HG03460 (cell line): Measurements from ENCODE around the gene BLTP1.
"Not testable (repeated sequence)": the region's sequence is repeated elsewhere in the genome, so short reads cannot be mapped to it uniquely, and the experiment has no call there.

ENCODE experiments used
- ATAC-seq: cut with Tn5 transposase; IDR thresholded peaks from one replicate; pipeline ENCODE4 v1.9.1; 2021; ENCODE audit not compliant: unreplicated experiment

Gene BLTP1

GRCh38 chr4:122151982-122152710 lies at the start of gene BLTP1:
Gene BLTP1, plus strand, starts transcription at chr4:122152331. Its CDS starts 18,317 bp downstream, at chr4:122170648.
- ATAC-seq = peak; percentile 95

GRCh38 chr4:122104184-122104583 lies 47.9 kb upstream of the BLTP1 start:
- no peak for ATAC-seq

- no peak for ATAC-seq
Observed at GRCh38 chr4:122107680-122108079, 44.5 kb upstream of the BLTP1 start.

- not testable (repeated sequence) for ATAC-seq
Observed at GRCh38 chr4:122110304-122110703, 41.8 kb upstream of the BLTP1 start.

- ATAC-seq = no peak
Observed at GRCh38 chr4:122117743-122118142, 34.4 kb upstream of the BLTP1 start.

DNA sequence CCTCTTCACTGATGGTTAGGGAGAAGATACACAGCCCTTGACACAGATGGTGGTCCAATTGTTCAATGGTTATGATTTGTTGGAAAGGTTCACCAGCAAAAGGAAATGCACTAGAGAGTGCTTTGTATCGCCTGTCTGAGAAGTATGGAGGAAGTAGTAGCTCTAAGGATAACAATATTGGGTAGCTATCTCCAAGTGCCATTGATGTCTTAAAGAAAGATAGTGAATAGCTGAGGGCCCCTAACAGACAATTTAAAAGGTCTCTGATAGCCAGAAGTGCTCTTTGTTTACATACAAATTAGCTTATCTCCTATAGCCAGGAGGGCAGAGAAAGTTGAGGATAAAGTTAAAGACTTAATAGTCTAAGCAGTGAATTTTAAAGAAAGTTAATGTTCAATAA lies 33.9 kb upstream of the BLTP1 start:
- no peak for ATAC-seq

- ATAC-seq = no peak
Observed at GRCh38 chr4:122119739-122120138, 32.4 kb upstream of the BLTP1 start.

- ATAC-seq = no peak
Observed at GRCh38 chr4:122121593-122121992, 30.5 kb upstream of the BLTP1 start.

DNA sequence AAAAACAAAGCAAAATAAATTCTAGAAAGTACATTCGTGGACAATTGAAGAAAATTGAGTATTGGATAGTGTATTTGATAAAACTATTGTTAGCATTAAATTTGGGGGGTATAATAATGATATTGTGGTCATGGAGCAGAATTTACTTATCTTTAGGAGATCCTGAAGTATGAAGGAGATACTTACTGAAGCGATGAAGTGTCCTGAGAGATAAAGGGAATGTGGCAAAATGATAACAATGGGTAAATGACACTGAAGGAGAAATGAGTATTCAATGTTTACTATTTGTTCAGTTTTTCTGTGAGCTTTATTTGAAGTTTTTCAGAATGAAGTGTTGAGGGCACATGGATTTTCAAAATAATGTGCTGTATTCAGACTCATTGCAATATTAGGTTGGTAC lies 30.0 kb upstream of the BLTP1 start:
- no peak for ATAC-seq

GRCh38 chr4:122129061-122129460 lies 23.1 kb upstream of the BLTP1 start:
- ATAC-seq = no peak

DNA sequence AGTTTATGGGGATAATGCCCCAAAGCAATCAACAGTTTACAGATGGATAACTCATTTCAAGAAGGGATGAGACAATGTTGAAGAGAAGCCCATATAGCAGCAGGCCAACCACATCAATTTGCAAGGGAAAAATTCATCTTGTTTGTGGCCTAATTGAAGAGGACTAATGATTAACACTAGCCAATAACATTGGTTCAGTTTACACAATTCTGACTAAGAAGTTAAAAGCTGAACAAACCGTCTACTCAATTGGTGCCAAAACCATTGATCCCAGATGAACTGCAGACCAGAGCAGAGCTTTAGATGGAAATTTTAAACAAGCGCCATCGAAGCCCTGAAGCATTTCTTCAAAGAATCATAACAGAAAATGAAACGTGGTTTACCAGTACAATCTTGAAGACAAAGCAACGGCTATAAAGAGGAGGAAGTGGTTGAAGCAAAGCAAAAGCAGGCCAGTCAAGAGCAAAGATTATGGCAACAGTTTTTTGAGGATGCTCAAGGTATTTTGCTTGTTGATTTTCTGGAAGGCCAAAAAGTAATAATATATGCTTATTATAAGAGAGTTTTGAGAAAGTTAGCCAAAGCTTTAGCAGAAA lies 20.5 kb upstream of the BLTP1 start:
- peak; percentile 77 for ATAC-seq

DNA sequence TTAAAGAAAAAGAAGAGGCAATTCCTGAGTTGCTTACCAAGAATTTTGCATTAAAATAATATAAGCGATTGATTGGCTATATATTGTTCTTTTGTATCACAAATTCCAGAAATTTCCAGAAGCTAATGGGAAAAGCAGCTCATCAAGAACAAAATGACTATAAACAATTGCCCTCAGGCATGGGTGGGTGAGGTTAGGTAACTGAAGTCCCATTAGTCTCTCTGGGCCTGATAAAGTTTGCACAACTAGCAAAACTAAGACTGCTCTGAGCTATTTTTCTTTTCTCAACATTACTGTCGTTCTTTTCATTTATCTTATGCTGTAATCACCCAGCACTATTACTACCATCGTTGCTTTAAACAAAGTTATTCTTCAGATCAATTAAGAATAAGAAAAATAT lies 19.2 kb upstream of the BLTP1 start:
- no peak for ATAC-seq

- ATAC-seq = no peak
Observed at GRCh38 chr4:122139139-122139538, 13.0 kb upstream of the BLTP1 start.

GRCh38 chr4:122140834-122141233 lies 11.3 kb upstream of the BLTP1 start:
- no peak for ATAC-seq

DNA sequence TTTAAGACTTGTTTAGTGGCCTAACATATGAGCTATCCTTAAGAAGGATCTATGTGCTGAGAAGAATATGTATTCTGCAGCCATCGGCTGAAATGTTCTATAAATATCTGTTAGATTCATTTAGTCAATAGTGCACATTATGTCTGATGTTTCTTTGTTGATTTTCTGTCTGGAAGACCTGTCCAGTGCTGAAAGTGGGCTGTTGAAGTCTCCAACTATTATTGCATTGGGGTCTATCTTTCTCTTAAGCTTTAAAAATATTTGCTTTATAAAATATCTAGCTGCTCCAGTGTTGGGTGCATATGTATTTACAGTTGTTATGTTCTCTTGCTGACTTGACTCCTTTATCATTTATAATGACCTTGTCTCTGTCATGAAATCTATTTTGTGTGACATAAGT lies 9.4 kb upstream of the BLTP1 start:
- no peak for ATAC-seq

GRCh38 chr4:122146652-122147051 lies 5.5 kb upstream of the BLTP1 start:
- ATAC-seq = no peak

DNA sequence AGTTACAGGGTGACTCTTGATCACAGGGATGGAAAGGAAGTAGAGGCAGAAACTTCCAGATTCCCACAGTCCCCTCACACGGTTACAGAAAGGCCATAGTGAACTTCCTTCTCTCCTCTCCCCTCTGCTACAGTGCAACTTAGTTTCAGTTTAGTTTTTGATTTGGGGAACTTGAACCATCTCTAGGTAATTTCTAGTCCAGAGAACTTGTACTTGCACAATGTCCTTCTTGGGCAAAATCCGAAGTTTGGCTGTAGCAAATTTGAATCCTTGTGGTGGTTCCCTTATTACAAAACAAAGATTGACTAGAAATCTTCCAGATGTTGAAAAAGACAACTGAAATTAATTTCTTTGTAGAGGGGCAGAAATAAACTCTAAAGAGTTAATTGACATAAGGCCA lies 1.2 kb upstream of the BLTP1 start:
- ATAC-seq = no peak

GRCh38 chr4:122152711-122153226 lies 638 bp downstream of the BLTP1 start:
- peak; percentile 45 for ATAC-seq

- no peak for ATAC-seq
Observed at GRCh38 chr4:122156819-122157218, 4.7 kb downstream of the BLTP1 start.

GRCh38 chr4:122163301-122163700 lies 11.2 kb downstream of the BLTP1 start:
- ATAC-seq = no peak

DNA sequence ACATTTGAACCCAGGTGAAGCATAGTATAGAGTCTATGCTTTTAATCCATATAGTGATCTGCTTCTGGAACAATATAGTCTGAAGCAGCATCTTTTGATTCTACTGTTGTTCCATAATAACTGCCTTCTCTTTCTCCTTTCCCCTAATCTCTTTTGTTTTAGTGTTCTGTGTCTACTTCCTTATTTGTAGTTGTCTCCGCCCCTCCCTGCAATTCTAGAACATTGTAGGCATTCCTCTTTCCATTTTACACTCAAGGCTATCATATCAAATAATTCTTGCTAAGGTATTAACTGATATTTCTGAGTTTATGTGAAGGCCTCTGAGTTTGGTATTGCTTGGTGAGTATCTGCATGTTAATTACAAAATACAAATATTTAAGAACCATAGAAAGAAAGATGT lies 11.6 kb downstream of the BLTP1 start:
- no peak for ATAC-seq

- no peak for ATAC-seq
Observed at GRCh38 chr4:122167369-122167768, 15.2 kb downstream of the BLTP1 start.

DNA sequence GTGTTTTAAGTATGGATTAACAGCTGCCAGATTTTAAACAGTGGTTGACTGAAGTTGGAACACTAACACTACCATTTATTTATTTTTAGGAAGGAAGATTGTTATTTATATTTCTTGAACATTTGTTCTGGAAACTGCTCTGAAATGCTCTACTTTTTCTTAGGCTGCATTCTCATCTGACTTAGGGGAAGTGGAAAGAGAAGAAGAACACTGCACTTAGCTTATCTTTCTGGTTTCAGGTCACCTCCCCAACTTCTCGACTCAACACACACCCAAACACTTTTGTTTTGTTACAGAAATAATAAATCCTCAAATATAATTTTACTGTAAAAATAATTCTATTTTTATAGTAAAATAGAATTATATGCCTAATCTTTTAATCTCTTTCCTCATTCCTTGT lies 18.6 kb downstream of the BLTP1 start:
- no peak for ATAC-seq
